22Rv1 (cell line): ENCODE measurements around the gene ADM2.

Experiments used
- CTCF ChIP-seq: fragments of 450-650 bp; IDR thresholded peaks from 2 replicates; pipeline ENCODE4 v1.5.1; 2017; ENCODE audit warnings: mild to moderate bottlenecking
- ZFX ChIP-seq: fragments of 450-650 bp; IDR thresholded peaks from 2 replicates; pipeline ENCODE4 v1.6.1; 2017; ENCODE audit warnings: antibody characterized with exemption, borderline replicate concordance

- TF ChIP-seq CTCF (no peak), ZFX (no peak)
These were observed 49.0 kb upstream of the ADM2 start for GRCh38 chr22:50432131-50432876.
